ENCODE data around the gene KCND3.
"Not testable (repeated sequence)": the region's sequence is repeated elsewhere in the genome, so short reads cannot be mapped to it uniquely, and the experiment has no call there.

GRCh38 chr1:111742292-111742691 lies 247.2 kb downstream of the KCND3 start:
- TF ChIP-seq EZH2 (IDR thresholded peaks at IDR 0.05); POLR2AphosphoS5 (IDR thresholded peaks at IDR 0.05; ENCODE audit: borderline replicate concordance, low read depth, low read length); FOXP2 (optimal IDR thresholded peaks at IDR 0.05; ENCODE audit: control extremely low read depth, extremely low read length, insufficient read depth): not testable (repeated sequence)

All from SK-N-MC (cell line).